ENCODE results near the gene GRAP2. TPM values are rescaled to one million over a fixed set of nuclear protein-coding genes. Genes with fewer than 3 reads are reported as not detected.

Gene GRAP2
- total and polyA plus RNA-seq, 2 of the 13 experiments (the other 11 are each of a cell fraction or from before 2014, with no cell fraction given), result 0.15 TPM; not detected in 1

DNA sequence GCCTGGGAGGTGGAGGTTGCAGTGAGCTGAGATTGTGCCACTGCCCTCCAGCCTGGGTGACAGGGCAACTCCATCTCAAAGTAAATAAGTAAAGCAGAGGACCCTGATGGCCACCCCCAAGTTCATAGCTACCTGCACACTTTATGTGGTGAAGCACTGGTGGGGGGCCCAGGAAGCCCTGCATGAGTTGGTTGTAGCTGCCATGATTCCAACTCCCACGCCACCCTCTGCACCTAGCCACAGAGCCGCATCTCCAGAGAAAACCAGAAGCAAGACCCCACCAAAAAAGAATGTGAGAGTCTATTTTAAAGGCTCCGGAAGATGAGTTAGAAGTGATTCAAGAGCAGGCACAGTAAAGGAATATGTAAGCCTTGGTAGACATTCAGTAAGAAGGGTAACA, 38.9 kb downstream of the GRAP2 start (continued):
- TF ChIP-seq, protein P1, sequence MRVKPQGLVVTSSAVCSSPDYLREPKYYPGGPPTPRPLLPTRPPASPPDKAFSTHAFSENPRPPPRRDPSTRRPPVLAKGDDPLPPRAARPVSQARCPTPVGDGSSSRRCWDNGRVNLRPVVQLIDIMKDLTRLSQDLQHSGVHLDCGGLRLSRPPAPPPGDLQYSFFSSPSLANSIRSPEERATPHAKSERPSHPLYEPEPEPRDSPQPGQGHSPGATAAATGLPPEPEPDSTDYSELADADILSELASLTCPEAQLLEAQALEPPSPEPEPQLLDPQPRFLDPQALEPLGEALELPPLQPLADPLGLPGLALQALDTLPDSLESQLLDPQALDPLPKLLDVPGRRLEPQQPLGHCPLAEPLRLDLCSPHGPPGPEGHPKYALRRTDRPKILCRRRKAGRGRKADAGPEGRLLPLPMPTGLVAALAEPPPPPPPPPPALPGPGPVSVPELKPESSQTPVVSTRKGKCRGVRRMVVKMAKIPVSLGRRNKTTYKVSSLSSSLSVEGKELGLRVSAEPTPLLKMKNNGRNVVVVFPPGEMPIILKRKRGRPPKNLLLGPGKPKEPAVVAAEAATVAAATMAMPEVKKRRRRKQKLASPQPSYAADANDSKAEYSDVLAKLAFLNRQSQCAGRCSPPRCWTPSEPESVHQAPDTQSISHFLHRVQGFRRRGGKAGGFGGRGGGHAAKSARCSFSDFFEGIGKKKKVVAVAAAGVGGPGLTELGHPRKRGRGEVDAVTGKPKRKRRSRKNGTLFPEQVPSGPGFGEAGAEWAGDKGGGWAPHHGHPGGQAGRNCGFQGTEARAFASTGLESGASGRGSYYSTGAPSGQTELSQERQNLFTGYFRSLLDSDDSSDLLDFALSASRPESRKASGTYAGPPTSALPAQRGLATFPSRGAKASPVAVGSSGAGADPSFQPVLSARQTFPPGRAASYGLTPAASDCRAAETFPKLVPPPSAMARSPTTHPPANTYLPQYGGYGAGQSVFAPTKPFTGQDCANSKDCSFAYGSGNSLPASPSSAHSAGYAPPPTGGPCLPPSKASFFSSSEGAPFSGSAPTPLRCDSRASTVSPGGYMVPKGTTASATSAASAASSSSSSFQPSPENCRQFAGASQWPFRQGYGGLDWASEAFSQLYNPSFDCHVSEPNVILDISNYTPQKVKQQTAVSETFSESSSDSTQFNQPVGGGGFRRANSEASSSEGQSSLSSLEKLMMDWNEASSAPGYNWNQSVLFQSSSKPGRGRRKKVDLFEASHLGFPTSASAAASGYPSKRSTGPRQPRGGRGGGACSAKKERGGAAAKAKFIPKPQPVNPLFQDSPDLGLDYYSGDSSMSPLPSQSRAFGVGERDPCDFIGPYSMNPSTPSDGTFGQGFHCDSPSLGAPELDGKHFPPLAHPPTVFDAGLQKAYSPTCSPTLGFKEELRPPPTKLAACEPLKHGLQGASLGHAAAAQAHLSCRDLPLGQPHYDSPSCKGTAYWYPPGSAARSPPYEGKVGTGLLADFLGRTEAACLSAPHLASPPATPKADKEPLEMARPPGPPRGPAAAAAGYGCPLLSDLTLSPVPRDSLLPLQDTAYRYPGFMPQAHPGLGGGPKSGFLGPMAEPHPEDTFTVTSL (CRISPR knock-in tag; IDR thresholded peaks at IDR 0.05; ENCODE audit: borderline replicate concordance), result no peak
- no peak for TF ChIP-seq ZBTB8A (CRISPR knock-in tag; IDR thresholded peaks at IDR 0.05; ENCODE audit: borderline replicate concordance, low read depth)
- no peak for TF ChIP-seq IRX3 (CRISPR knock-in tag; IDR thresholded peaks at IDR 0.05; ENCODE audit: borderline replicate concordance, low read depth)
- TF ChIP-seq ATF7-NPFF (CRISPR knock-in tag; IDR thresholded peaks at IDR 0.05; ENCODE audit: low read depth), result no peak
- TF ChIP-seq ZNF44 (CRISPR knock-in tag; IDR thresholded peaks at IDR 0.05), result no peak
- no peak for TF ChIP-seq RBM22 (optimal IDR thresholded peaks at IDR 0.05; ENCODE audit: low read length)
- no peak for TF ChIP-seq GTF2F1 (IDR thresholded peaks at IDR 0.05; ENCODE audit: low read length)

DNA sequence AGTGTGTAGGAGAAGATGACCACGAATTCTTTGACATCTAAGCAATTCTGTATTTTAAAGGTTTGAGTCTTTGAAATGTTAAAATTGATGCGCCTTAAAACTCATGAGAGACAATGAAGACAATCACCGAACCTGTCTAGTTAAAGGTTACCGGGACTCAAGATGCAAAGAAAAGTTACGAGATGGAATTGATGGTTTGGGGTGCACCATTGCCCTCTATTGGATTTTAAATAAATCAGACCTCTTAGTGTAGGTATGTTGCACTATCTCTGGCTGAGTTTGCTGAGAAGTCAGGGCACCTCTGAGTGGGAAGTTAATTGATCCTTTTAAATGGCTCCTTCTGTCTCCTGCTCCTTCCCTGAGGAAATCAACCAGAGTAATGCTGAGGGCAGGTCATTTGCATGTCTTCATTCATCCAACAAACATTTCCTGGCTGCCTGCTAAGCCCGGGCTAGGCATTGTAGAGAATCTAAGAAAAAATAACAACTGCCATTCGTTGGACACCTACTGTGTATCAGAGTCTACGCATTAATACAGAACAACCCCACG, 39.9 kb downstream of the GRAP2 start:
- Histone ChIP-seq H3K4me1 (ENCODE audit: insufficient read depth, low read length) (peaks cover 14% of the 10 kb centered on the region; the same call in 1 of the 2 replicates), H3K4me2 (ENCODE audit: low read depth, low read length) (no peak overlapping the region), H3K36me3 (replicated peaks in 1 of 2; ENCODE audit: control insufficient read depth in 1 of 2, insufficient read depth in 2 of 2, low read length in 2 of 2) (no peaks in the 10 kb centered on the region), H3K9me3 (ENCODE audit: low read length) (no peaks in the 10 kb centered on the region), H2AFZ (ENCODE audit: low read length) (no peak overlapping the region), H3K27me3 (ENCODE audit: control insufficient read depth in 1 of 2, insufficient read depth in 2 of 2, low read length in 2 of 2) (peaks cover 0 to 25% of the 10 kb centered on the region in 2 experiments; a peak in 2 of 5 replicates), H3K27ac (ENCODE audit: extremely low read length, insufficient read depth, low read length) (no peak overlapping the region), H4K20me1 (ENCODE audit: insufficient read depth, low read length) (no peaks in the 10 kb centered on the region), H3K4me3 (replicated peaks in 1 of 3; ENCODE audit: insufficient read depth in 1 of 3, low read depth in 2 of 3, low read length in 3 of 3) (no peak overlapping the region), H3K9ac (ENCODE audit: insufficient read depth, low read depth, low read length) (no peak overlapping the region), H3K79me2 (ENCODE audit: insufficient read depth, low read length) (no peaks in the 10 kb centered on the region)
- 55% methylated on average over 9 of the region's 9 CpGs for WGBS (ENCODE audit: low lambda C conversion rate)
- in situ Hi-C loops (cut with HindIII; ENCODE audit: extremely low pct_ligation_motif_present, low pct_unique_long_range_greater_than_20kb) (no loop called here), intact Hi-C loops (cut with micrococcal nuclease; ENCODE audit: unreplicated experiment) (no loop called here)
- FAIRE-seq (no peak), ATAC-seq (no peak), DNase-seq (ENCODE audit: low spot score) (no peak)
- ChIA-PET CTCF (ENCODE audit: low intra/inter-chr PET ratio, low total read pairs) (no interaction called here), POLR2A (no interaction called here)
- no TSS peak for BruUV-seq (replicated peaks)
- TF ChIP-seq NRL (CRISPR knock-in tag; IDR thresholded peaks at IDR 0.05; ENCODE audit: borderline replicate concordance) (no peak), HNRNPL (IDR thresholded peaks at IDR 0.05; ENCODE audit: low read depth, low read length) (no peak), ZNF615 (CRISPR knock-in tag; IDR thresholded peaks at IDR 0.05; ENCODE audit: borderline replicate concordance) (no peak), MEIS2 (CRISPR knock-in tag; IDR thresholded peaks at IDR 0.05) (no peak), SP5 (CRISPR knock-in tag; IDR thresholded peaks at IDR 0.05; ENCODE audit: borderline replicate concordance, low read depth) (no peak), KMT2A (CRISPR knock-in tag; IDR thresholded peaks at IDR 0.05) (no peak)
- TF ChIP-seq, protein P2, sequence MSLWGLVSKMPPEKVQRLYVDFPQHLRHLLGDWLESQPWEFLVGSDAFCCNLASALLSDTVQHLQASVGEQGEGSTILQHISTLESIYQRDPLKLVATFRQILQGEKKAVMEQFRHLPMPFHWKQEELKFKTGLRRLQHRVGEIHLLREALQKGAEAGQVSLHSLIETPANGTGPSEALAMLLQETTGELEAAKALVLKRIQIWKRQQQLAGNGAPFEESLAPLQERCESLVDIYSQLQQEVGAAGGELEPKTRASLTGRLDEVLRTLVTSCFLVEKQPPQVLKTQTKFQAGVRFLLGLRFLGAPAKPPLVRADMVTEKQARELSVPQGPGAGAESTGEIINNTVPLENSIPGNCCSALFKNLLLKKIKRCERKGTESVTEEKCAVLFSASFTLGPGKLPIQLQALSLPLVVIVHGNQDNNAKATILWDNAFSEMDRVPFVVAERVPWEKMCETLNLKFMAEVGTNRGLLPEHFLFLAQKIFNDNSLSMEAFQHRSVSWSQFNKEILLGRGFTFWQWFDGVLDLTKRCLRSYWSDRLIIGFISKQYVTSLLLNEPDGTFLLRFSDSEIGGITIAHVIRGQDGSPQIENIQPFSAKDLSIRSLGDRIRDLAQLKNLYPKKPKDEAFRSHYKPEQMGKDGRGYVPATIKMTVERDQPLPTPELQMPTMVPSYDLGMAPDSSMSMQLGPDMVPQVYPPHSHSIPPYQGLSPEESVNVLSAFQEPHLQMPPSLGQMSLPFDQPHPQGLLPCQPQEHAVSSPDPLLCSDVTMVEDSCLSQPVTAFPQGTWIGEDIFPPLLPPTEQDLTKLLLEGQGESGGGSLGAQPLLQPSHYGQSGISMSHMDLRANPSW (CRISPR knock-in tag; IDR thresholded peaks at IDR 0.05; ENCODE audit: borderline replicate concordance), result no peak
- TF ChIP-seq, protein P3, sequence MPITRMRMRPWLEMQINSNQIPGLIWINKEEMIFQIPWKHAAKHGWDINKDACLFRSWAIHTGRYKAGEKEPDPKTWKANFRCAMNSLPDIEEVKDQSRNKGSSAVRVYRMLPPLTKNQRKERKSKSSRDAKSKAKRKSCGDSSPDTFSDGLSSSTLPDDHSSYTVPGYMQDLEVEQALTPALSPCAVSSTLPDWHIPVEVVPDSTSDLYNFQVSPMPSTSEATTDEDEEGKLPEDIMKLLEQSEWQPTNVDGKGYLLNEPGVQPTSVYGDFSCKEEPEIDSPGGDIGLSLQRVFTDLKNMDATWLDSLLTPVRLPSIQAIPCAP (CRISPR knock-in tag; IDR thresholded peaks at IDR 0.05; ENCODE audit: low read depth), result no peak

Measured in HepG2 (cell line).